Tibial nerve (tissue), 3 donors: ENCODE measurements around the gene CCDC9B.

Source experiments
- POLR2A ChIP-seq, 2 donors: fragments of 450-650 bp; IDR thresholded peaks; one replicate each; pipeline ENCODE4 v1.6.1; 2017; ENCODE audit warnings: antibody characterized with exemption in 2 of 2, mild to moderate bottlenecking in 2 of 2, moderate library complexity in 2 of 2
- TF ChIP-seq, protein P1 (sequence below), 5 experiments: fragments of 200-600 bp in 3 of 5; fragments of 450-650 bp in 2 of 5; sonication (generic) in 3 of 5; IDR thresholded peaks; one replicate each; pipeline ENCODE4 v1.5.1; 2016 to 2019; ENCODE audit warnings: antibody characterized with exemption in 5 of 5, mild to moderate bottlenecking in 3 of 5, moderate library complexity in 2 of 5

DNA sequence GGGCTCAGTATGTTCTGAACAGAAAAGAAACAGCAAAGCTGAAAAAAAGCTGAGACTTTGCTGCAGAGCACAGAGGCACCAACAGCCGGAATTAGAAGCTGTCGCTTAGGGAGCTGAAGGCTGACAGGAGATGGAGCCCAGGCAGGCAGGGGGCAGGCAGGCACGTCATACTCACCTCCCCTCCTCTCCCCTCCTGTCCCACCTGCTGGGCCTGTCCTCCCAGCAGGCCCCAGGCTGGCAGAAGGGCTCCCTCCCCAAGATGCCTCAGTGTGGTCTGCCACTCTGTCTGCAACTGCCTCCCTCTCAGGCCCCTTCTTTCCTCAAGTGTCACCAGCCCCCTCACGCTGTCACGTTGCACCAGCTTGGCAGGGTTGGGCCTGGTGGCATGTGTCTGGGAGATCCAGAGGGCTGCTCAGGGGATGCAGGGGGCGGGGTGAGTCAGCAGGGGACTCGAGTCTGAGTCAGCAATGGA, 54.6 kb downstream of the CCDC9B start:
- TF ChIP-seq, protein P1, sequence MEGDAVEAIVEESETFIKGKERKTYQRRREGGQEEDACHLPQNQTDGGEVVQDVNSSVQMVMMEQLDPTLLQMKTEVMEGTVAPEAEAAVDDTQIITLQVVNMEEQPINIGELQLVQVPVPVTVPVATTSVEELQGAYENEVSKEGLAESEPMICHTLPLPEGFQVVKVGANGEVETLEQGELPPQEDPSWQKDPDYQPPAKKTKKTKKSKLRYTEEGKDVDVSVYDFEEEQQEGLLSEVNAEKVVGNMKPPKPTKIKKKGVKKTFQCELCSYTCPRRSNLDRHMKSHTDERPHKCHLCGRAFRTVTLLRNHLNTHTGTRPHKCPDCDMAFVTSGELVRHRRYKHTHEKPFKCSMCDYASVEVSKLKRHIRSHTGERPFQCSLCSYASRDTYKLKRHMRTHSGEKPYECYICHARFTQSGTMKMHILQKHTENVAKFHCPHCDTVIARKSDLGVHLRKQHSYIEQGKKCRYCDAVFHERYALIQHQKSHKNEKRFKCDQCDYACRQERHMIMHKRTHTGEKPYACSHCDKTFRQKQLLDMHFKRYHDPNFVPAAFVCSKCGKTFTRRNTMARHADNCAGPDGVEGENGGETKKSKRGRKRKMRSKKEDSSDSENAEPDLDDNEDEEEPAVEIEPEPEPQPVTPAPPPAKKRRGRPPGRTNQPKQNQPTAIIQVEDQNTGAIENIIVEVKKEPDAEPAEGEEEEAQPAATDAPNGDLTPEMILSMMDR (IDR thresholded peaks at IDR 0.05): no peak
- TF ChIP-seq POLR2A (IDR thresholded peaks at IDR 0.05): no peak
